Activated T-cell treated with anti-CD3 and anti-CD28 coated beads for 4 hours (primary cell): Measurements from ENCODE around the gene MAN1A1.

Experiments used
- DNase-seq: peaks from one replicate; pipeline ENCODE4 v3.0.0-alpha.2; 2020

The MAN1A1 gene

DNA sequence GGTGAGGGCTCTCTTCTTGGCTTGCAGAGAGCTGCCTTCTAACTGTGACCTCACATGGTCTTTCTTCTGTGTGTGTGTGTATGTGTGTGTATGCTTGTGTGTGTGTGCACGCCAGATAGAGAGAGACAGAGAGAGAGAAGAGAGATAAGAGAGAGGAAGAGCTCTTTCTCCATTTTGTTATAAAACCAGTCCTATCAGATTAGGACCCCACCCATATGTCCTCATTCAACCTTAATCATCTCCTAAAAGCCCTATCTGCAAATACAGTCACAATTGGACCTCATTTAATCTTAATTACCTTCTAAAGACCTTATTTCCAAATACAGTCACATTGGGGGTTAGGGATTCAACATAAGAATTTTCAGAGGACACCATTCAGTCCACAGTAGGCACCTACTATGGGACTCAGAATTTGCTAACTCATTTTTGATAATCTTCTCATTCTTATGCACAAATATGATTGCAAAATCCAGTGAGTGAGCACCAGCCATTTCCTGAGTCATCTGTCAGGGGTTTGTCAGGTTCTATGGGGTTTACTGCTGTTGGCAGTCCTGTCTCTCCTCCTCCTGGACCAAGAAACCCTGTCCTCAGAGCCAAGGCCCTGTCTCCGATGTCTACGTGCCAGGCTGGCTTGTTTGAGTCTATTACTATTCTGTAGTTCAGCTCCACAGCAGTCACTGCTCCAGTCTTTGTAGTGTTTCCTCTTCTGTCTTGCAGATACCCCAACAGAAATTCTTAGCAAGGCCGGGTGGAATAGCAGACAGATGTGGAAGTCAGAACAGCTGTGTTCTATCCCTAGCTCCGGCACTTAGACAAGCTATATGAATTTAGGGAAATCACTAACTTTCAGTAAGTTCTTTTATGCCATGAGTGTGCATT is 212.1 kb downstream of the MAN1A1 start:
- DNase-seq = no peak

DNA sequence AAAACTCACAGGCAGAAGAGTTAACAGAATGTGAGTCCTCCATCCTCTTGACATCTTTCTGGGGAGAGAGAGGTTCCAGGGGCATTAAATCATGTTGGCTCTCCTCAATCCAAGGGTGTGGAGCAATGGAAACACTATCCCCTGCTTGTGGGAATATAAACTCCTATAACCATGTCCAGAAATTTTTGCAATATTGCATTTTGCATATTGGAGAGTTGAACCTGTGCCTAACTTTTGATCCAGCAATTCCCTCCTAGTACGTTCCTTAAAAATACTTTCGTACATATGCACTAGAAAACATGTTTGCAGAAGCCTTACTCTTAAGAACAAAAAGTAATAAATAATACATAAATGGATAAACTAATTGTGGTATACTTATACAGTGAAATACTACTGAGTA is 214.8 kb downstream of the MAN1A1 start:
- no peak for DNase-seq

DNA sequence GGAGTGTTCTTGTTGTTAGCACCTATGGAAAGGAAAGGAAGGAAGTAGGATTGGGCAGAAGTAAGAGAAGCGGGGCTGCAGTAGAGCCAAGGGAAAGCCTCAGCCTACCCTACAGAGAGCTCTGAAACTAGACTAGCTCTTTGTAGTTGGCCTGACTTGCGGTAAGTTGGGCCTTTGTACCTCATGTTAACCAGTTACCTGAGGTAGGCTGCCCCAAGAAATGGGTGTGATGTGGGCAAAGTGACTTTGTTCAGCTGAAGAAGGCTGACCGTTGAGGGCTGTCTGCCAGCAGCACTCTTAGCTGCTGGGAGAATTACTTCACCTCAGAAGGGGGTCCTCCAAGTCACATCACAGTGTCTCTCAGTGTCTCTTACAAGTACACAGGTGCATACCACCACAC is 216.2 kb downstream of the MAN1A1 start:
- DNase-seq = no peak

DNA sequence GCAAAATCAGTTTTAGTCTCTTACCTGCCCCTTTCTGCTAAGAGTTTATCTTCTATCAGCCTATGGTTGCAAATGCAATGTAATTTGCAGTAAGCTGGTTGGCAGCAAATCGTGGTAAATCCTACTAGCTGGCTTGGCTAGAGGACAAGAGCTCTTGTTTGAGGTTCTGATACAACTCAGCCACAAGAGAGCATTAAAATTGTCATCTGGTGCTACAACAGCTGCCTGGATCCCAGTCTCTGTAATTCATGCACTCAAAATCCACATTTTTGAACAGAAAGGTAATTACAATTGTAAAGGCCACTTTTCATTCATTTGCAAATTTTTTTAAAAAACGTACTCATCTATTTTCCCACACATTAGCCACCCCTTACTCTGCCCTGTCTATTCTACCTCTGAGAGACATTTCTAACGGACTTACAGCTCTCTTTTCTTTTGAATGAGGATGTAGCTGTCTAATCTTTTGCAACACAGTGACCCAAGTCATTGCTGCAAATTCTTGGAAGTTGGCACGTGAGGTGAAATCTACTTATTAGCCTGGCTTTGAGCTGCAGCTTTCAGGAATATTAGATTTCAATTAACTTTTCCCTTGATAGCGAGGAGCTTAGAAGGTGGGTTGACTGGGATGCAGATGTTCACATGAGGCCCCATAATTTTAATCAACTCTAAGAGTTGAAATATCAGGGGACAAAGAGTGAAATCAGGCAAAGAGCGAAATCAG is 217.1 kb downstream of the MAN1A1 start:
- DNase-seq = no peak

DNA sequence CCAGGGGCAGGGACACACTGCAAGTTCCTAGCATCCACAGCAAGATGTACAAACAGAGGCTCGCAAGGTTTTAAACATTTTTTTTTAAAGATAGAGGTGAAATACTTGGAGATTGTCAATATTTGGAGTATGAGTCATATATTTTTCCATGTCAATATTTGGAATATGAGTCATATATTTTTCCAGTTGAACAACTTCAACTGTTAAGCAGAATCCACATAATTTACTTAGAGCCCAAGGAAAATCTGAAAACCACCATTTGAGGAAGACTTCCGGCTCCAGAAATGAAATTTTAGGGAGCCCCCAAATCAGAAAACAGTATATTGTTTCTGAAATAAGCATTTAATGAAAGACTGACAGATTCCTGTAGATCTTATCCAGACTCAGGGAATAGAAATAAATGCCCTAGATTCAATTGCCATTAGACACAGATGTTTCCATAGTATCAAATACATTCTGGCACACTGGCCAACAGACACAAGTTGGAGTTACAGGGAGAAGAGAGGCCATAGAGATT is 219.5 kb downstream of the MAN1A1 start:
- DNase-seq = no peak

DNA sequence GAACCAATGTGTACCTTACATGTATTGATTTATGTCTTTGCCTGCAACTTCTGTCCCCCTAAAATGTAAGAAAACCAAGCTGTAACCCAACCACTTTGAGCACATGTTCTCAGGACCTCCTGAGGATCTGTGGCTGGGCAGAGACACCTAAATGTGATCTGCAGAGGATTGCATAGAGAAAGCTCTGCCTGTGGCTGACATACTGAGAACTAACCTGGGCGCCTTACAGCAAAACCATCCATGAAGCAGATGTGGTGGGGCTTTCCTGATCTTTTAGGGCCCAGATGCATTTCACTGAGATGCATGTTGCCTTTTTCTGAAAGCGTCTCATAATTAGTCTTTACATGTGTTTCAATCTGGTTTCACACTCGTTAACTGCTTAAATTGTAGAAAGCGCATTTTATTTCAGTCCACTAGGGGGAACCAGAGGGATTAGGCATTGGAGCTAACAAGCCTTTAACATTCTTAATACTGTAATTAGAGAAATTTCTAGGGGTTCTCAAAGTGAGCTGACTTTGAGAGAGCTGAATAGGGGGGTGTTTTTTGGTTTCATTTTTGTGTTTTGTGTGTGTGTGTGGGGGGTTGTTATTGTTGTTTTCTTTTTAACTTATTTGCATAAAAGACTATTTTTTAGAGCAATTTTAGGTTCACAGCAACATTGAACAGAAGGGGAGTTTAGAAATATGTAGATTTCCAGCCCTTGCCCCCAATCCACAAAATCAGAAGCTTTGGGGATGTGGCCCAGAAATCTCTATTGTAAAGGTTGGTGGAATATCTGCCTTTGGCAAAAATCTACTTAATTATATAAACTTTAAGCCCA is 220.2 kb downstream of the MAN1A1 start:
- no peak for DNase-seq

DNA sequence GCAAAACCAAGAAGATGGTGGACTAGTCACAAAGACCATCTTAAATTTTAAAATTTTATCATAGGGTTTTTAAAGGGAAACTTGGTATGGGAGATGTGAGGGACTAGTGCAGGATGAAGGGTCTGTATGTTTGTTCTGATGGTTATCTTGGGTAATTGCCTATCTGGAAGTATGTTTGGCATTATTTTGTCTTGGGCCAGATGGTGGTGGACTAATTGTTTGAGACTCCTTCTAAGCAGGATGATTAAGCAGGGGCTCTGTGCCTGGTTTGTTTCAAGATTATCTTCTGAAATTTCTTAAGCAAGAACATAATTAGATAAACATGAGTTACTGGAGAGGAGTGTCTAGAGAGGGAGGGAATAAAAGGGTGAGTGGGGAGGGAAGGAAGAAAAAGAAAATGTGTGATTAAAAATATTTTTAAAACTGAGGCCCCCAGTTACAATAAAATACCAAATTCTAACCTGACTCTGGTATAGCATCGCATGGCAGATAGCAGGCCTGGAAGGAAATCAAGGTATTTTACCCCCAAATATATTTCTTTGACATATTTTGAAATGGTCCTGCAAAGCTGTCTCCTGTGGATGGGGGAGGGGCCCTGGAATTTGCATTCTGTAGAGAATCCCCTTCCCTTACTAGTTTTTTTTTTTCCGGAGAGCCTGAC is 221.2 kb downstream of the MAN1A1 start:
- no peak for DNase-seq

DNA sequence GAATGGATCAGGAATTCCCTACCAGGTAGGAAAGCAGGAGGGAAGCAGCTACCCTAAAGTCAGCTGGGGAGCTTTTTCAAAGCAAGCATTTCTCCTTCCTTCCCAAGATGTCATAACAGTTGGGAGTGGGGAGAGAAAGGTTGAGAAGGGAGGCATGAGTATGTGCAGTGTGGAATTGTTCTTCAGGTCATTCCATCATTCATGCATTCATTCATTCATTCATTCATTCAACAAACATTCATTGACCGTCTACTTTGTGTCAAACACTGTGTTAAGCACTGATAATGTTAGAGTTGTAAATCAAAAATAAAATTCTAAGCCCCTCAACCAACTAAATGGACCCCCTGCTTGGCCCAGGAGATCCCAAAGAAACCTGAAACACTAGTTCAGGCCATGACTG is 221.9 kb downstream of the MAN1A1 start:
- no peak for DNase-seq
